HepG2 (cell line): ENCODE data around the gene ZNF26. TPM values are rescaled to one million over a fixed set of nuclear protein-coding genes. Genes with fewer than 3 reads are reported as not detected.

ENCODE experiments used
- ATAC-seq: fragments of 200-7000 bp; cut with Tn5 transposase; 3 replicates; pipeline ENCODE4 v1.9.1; 2020; ENCODE audit warnings: mild to moderate bottlenecking, moderate library complexity
- BruUV-seq: library from RNA; stranded (reverse); fragments of 400-500 nt; replicated peaks from 2 replicates; lab custom pipeline; 2021; lab: Mats Ljungman, UMichigan
- CTCF ChIA-PET: fragments of 300-600 bp; formaldehyde crosslinking; extraction: SDS; loops from one replicate; lab custom pipeline; 2021; ENCODE audit warnings: low total read pairs, inconsistent platforms, low intra/inter-chr PET ratio; lab: Yijun Ruan, JAX
- POLR2A ChIA-PET: fragments of 350-600 bp; sonication (Branson Sonifier 250); formaldehyde crosslinking; loops from one replicate; lab custom pipeline; 2020; ENCODE audit warnings: antibody characterized with exemption, inconsistent platforms; lab: Yijun Ruan, JAX
- DNase-seq: peaks from one replicate; pipeline ENCODE4 v3.0.0-alpha.2; 2015; ENCODE audit warnings: low spot score
- FAIRE-seq: peaks from 3 replicates; lab custom pipeline; 2011; peaks lifted over from hg19 to GRCh38; lab: Jason Lieb, UNC
- H2AFZ ChIP-seq: one replicate; pipeline ENCODE4 v1.6.1; 2011; ENCODE audit warnings: low read length, inconsistent platforms
- H3K27ac ChIP-seq: fragments of 300-600 bp; 3 replicates; pipeline ENCODE4 v1.8.0; 2011; ENCODE audit warnings: mixed run types, mild to moderate bottlenecking, mixed read lengths, low read length, inconsistent platforms; ENCODE audit not compliant: insufficient read depth; ENCODE audit errors: extremely low read length
- H3K27me3 ChIP-seq, 2 experiments: fragments of 200-600 bp in 1 of 2; 2 replicates in 1 of 2; 3 replicates in 1 of 2; pipeline versions ENCODE4 v1.6.0 to v1.8.0; 2011; ENCODE audit warnings: low read length in 2 of 2, mild to moderate bottlenecking in 2 of 2, moderate library complexity in 2 of 2, inconsistent platforms in 1 of 2; ENCODE audit not compliant: insufficient read depth in 2 of 2, control insufficient read depth in 1 of 2
- H3K36me3 ChIP-seq, 2 experiments: fragments of 200-600 bp in 1 of 2; replicated peaks in 1 of 2; 2 replicates in 1 of 2; 3 replicates in 1 of 2; pipeline versions ENCODE4 v1.5.1 to v1.8.0; 2011; ENCODE audit warnings: low read length in 2 of 2, inconsistent platforms in 1 of 2; ENCODE audit not compliant: insufficient read depth in 2 of 2, control insufficient read depth in 1 of 2
- H3K4me1 ChIP-seq: 2 replicates; pipeline ENCODE4 v1.5.1; 2012; ENCODE audit warnings: low read length, inconsistent platforms; ENCODE audit not compliant: insufficient read depth
- H3K4me2 ChIP-seq: 2 replicates; pipeline ENCODE4 v1.6.0; 2011; ENCODE audit warnings: low read depth, low read length, inconsistent platforms
- H3K4me3 ChIP-seq, 3 experiments: fragments of 200-600 bp in 1 of 3; sonication (generic), shearing (Covaris generic) in 1 of 3; replicated peaks in 1 of 3; 2 replicates each; pipeline ENCODE4 v1.5.1; 2011 to 2016; ENCODE audit warnings: low read length in 3 of 3, inconsistent platforms in 2 of 3, low read depth in 2 of 3, mild to moderate bottlenecking in 2 of 3, control low read depth in 1 of 3, mixed read lengths in 1 of 3; ENCODE audit not compliant: insufficient read depth in 1 of 3
- H3K79me2 ChIP-seq: one replicate; pipeline ENCODE4 v1.6.1; 2011; ENCODE audit warnings: low read length, inconsistent platforms; ENCODE audit not compliant: insufficient read depth
- H3K9ac ChIP-seq: 2 replicates; pipeline ENCODE4 v1.6.0; 2011; ENCODE audit warnings: mild to moderate bottlenecking, low read depth, low read length, inconsistent platforms; ENCODE audit not compliant: insufficient read depth
- H3K9me3 ChIP-seq: 2 replicates; pipeline ENCODE4 v1.5.1; 2012; ENCODE audit warnings: mild to moderate bottlenecking, low read length
- H4K20me1 ChIP-seq: 2 replicates; pipeline ENCODE4 v1.6.0; 2011; ENCODE audit warnings: inconsistent platforms, mild to moderate bottlenecking, low read length, moderate library complexity; ENCODE audit not compliant: insufficient read depth
- ETV6 ChIP-seq: sonication (generic); formaldehyde crosslinking; conservative IDR thresholded peaks from 2 replicates; pipeline ENCODE4 v1.4.0; 2020; ENCODE audit warnings: missing genetic modification reagents
- KLF13 ChIP-seq: sonication (generic); formaldehyde crosslinking; IDR thresholded peaks from 2 replicates; pipeline ENCODE4 v1.4.0; 2020; ENCODE audit warnings: mild to moderate bottlenecking, missing genetic modification reagents
- PAF1 ChIP-seq: IDR thresholded peaks from 2 replicates; pipeline ENCODE4 v1.6.1; 2016; ENCODE audit warnings: missing genetic modification reagents, missing compliant biosample characterization
- PHF20 ChIP-seq: sonication (generic); formaldehyde crosslinking; IDR thresholded peaks from 2 replicates; pipeline ENCODE4 v1.5.0; 2020; ENCODE audit warnings: mild to moderate bottlenecking, missing genetic modification reagents
- SPEN ChIP-seq: sonication (generic); formaldehyde crosslinking; IDR thresholded peaks from 2 replicates; pipeline ENCODE4 v1.5.1; 2020; ENCODE audit warnings: low read depth, mild to moderate bottlenecking, missing genetic modification reagents
- TBX3 ChIP-seq: fragments of 450-650 bp; IDR thresholded peaks from 2 replicates; pipeline ENCODE4 v1.6.1; 2017; ENCODE audit warnings: antibody characterized with exemption, mild to moderate bottlenecking, inconsistent platforms, borderline replicate concordance
- TOPORS ChIP-seq: sonication (generic); formaldehyde crosslinking; IDR thresholded peaks from 2 replicates; pipeline ENCODE4 v1.8.0; 2023; ENCODE audit warnings: mild to moderate bottlenecking, missing genetic modification reagents
- ZNF850 ChIP-seq: sonication (generic); formaldehyde crosslinking; conservative IDR thresholded peaks from 2 replicates; pipeline ENCODE4 v1.9.0; 2021; ENCODE audit warnings: mild to moderate bottlenecking, missing genetic modification reagents
- whole genome bisulfite sequencing: methylation state at CpG from one replicate; pipeline ENCODE4 v1.1.6; 2017; ENCODE audit warnings: low lambda C conversion rate; 5-methylcytosine and 5-hydroxymethylcytosine counted together
- in situ Hi-C: cut with HindIII; loops from 2 replicates; pipeline ENCODE4 v1.10.0; 2017; ENCODE audit warnings: low pct_unique_long_range_greater_than_20kb; ENCODE audit not compliant: extremely low pct_ligation_motif_present
- intact Hi-C: fragments of 100-400 bp; cut with micrococcal nuclease; formaldehyde crosslinking; loops from one replicate; pipeline ENCODE4 v1.10.0; 2022; ENCODE audit not compliant: unreplicated experiment
- polyA plus RNA-seq, 8 experiments: library from polyadenylated mRNA; depleted of rRNA in 3 of 8; stranded (reverse) in 7 of 8; unstranded in 1 of 8; fragments of >200 nt; fragmentation: Illumina TruSeq in 4 of 8; extraction: Trizol in 4 of 8; gene quantifications; 2 replicates each; pipeline versions ENCODE4 v1.2.1 to v1.2.3, GENCODE V29; 2011 to 2016; ENCODE audit warnings: low read depth in 4 of 8, missing spikeins in 1 of 8, mixed read lengths in 1 of 8; ENCODE audit not compliant: insufficient read depth in 1 of 8
- total RNA-seq, 5 experiments: library from RNA; depleted of rRNA; stranded (reverse); fragments of >200 nt; fragmentation: Illumina TruSeq; extraction: Trizol; gene quantifications; 2 replicates each; pipeline ENCODE4 v1.2.3, GENCODE V29; 2016; ENCODE audit warnings: low read depth in 1 of 5
- TF ChIP-seq, protein P1 (sequence below): sonication (generic); formaldehyde crosslinking; IDR thresholded peaks from 2 replicates; pipeline ENCODE4 v1.5.0; 2020; ENCODE audit warnings: missing genetic modification reagents
- TF ChIP-seq, protein P2 (sequence below): sonication (generic); formaldehyde crosslinking; IDR thresholded peaks from 2 replicates; pipeline ENCODE4 v1.5.0; 2020; ENCODE audit warnings: mild to moderate bottlenecking, missing genetic modification reagents, borderline replicate concordance
- TF ChIP-seq, protein P3 (sequence below): sonication (generic); formaldehyde crosslinking; IDR thresholded peaks from 2 replicates; pipeline ENCODE4 v1.4.0; 2020; ENCODE audit warnings: missing genetic modification reagents
- TF ChIP-seq, protein P4 (sequence below): sonication (generic); formaldehyde crosslinking; IDR thresholded peaks from 2 replicates; pipeline ENCODE4 v1.5.1; 2020; ENCODE audit warnings: missing genetic modification reagents, mild to moderate bottlenecking, borderline replicate concordance
- TF ChIP-seq, protein P5 (sequence below): sonication (generic); formaldehyde crosslinking; IDR thresholded peaks from 2 replicates; pipeline ENCODE4 v1.4.0; 2020; ENCODE audit warnings: mild to moderate bottlenecking, missing genetic modification reagents

Gene ZNF26
- total and polyA plus RNA-seq, 2 of the 13 experiments (the other 11 are each of a cell fraction or from before 2014, with no cell fraction given), result 3.8 to 6.5 TPM

DNA sequence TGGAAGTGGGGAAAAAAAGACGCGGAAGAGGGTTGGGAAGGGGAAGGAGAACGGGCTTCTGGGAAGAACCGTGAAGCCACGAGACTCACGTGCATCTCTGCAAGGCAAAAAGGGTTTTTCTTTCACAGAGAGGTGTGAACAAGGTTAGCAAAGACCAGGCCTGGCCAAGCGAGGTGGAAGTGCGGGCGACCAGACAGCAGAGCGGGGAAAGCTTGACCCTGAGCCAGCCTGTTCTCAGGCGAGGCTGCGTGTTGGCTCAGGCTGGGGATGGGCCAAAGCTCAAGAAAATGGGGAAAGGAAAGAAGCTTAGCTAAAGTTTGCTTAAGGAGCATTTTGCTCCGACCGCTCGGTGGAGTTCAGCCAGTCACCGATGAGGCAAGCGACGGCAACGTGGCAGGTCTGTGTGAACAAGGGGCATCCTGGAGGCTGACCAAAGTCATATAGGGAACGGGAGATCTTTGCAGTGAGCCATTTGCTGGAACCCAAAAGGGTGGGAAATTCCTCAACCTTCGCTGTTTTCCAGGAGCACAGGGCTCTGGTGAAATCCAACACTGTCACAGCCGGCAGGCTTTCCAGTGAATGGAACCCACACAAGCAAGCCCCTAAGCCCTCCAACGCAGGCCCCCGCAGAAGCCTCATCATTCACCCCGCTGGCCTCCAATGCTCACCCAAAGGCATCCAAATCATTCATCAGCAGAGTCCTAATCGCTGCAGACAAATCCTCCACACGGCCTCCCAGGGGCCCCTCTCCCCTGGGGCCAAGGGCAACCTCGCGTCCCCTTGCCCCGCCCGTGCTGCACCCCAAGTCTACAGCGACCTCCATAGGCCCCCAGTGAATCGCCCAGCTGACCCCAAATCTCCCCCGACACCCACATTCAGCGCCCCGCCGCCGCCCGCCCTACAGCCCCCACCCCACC is 30.8 kb upstream of the ZNF26 start:
- POLR2A ChIA-PET, result interaction anchor here (1.0 to 2.2 kb wide), 5 partner anchors 9 to 125 kb away, joined by 3 to 9 read pairs (median 4); partner anchors contain the start of genes CHFR, ZNF26 and ZNF84
- H3K4me3 ChIP-seq, result peak overlapping the region; percentile 73 to 82 (median 78)
- peaks cover 0 to 5% of the 10 kb centered on the region in 2 experiments; a peak in 2 of 5 replicates for H3K36me3 ChIP-seq
- CTCF ChIA-PET, result no interaction called here
- DNase-seq (peak; percentile 61), ATAC-seq (peak; percentile 70), FAIRE-seq (no peak)
- intact Hi-C loops (no loop called here), in situ Hi-C loops (no loop called here)
- H4K20me1 ChIP-seq, result no peaks in the 10 kb centered on the region
- WGBS, result 28% methylated on average over 25 of the region's 39 CpGs
- H3K79me2 ChIP-seq, result peaks cover 11% of the 10 kb centered on the region
- H3K4me1 ChIP-seq, result peaks cover 12% of the 10 kb centered on the region
- H3K4me2 ChIP-seq, result peak overlapping the region; percentile 98
- H3K9me3 ChIP-seq, result peaks cover 44% of the 10 kb centered on the region
- TSS peak; percentile 91 for BruUV-seq
- H3K27ac ChIP-seq, result peak overlapping the region; percentile 93
- H2AFZ ChIP-seq, result peak overlapping the region; percentile 78
- peak overlapping the region; percentile 85 for H3K9ac ChIP-seq
- H3K27me3 ChIP-seq, result no peaks in the 10 kb centered on the region; a peak in 1 of 5 replicates
- TF ChIP-seq, protein P1, sequence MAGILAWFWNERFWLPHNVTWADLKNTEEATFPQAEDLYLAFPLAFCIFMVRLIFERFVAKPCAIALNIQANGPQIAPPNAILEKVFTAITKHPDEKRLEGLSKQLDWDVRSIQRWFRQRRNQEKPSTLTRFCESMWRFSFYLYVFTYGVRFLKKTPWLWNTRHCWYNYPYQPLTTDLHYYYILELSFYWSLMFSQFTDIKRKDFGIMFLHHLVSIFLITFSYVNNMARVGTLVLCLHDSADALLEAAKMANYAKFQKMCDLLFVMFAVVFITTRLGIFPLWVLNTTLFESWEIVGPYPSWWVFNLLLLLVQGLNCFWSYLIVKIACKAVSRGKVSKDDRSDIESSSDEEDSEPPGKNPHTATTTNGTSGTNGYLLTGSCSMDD (CRISPR knock-in tag), result no peak
- peak; percentile 8; the same call in 1 of the 2 replicates for TF ChIP-seq TBX3
- TF ChIP-seq, protein P2, sequence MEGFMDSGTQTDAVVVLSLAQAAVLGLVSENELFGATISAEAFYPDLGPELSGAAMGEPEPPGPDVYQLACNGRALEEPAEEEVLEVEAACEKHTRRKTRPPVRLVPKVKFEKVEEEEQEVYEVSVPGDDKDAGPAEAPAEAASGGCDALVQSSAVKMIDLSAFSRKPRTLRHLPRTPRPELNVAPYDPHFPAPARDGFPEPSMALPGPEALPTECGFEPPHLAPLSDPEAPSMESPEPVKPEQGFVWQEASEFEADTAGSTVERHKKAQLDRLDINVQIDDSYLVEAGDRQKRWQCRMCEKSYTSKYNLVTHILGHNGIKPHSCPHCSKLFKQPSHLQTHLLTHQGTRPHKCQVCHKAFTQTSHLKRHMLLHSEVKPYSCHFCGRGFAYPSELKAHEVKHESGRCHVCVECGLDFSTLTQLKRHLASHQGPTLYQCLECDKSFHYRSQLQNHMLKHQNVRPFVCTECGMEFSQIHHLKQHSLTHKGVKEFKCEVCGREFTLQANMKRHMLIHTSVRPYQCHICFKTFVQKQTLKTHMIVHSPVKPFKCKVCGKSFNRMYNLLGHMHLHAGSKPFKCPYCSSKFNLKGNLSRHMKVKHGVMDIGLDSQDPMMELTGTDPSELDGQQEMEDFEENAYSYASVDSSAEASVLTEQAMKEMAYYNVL (CRISPR knock-in tag), result 0 out of 2 replicates have a peak, but pooled peaks have one; percentile 26
- TF ChIP-seq PAF1 (CRISPR knock-in tag), result no peak
- TF ChIP-seq, protein P3, sequence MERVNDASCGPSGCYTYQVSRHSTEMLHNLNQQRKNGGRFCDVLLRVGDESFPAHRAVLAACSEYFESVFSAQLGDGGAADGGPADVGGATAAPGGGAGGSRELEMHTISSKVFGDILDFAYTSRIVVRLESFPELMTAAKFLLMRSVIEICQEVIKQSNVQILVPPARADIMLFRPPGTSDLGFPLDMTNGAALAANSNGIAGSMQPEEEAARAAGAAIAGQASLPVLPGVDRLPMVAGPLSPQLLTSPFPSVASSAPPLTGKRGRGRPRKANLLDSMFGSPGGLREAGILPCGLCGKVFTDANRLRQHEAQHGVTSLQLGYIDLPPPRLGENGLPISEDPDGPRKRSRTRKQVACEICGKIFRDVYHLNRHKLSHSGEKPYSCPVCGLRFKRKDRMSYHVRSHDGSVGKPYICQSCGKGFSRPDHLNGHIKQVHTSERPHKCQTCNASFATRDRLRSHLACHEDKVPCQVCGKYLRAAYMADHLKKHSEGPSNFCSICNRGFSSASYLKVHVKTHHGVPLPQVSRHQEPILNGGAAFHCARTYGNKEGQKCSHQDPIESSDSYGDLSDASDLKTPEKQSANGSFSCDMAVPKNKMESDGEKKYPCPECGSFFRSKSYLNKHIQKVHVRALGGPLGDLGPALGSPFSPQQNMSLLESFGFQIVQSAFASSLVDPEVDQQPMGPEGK (CRISPR knock-in tag), result peak; percentile 25
- TF ChIP-seq, protein P4, sequence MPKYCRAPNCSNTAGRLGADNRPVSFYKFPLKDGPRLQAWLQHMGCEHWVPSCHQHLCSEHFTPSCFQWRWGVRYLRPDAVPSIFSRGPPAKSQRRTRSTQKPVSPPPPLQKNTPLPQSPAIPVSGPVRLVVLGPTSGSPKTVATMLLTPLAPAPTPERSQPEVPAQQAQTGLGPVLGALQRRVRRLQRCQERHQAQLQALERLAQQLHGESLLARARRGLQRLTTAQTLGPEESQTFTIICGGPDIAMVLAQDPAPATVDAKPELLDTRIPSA (CRISPR knock-in tag), result 0 out of 2 replicates have a peak, but pooled peaks have one; percentile 17
- TF ChIP-seq PHF20 (CRISPR knock-in tag), result 0 out of 2 replicates have a peak, but pooled peaks have one; percentile 17
- no peak for TF ChIP-seq ZNF850
- TF ChIP-seq TOPORS (CRISPR knock-in tag), result no peak
- TF ChIP-seq, protein P5, sequence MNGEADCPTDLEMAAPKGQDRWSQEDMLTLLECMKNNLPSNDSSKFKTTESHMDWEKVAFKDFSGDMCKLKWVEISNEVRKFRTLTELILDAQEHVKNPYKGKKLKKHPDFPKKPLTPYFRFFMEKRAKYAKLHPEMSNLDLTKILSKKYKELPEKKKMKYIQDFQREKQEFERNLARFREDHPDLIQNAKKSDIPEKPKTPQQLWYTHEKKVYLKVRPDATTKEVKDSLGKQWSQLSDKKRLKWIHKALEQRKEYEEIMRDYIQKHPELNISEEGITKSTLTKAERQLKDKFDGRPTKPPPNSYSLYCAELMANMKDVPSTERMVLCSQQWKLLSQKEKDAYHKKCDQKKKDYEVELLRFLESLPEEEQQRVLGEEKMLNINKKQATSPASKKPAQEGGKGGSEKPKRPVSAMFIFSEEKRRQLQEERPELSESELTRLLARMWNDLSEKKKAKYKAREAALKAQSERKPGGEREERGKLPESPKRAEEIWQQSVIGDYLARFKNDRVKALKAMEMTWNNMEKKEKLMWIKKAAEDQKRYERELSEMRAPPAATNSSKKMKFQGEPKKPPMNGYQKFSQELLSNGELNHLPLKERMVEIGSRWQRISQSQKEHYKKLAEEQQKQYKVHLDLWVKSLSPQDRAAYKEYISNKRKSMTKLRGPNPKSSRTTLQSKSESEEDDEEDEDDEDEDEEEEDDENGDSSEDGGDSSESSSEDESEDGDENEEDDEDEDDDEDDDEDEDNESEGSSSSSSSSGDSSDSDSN, result peak; percentile 13; the same call in 1 of the 2 replicates
- TF ChIP-seq ETV6 (CRISPR knock-in tag), result 0 out of 2 replicates have a peak, but pooled peaks have one; percentile 23
- no peak; the same call in 1 of the 2 replicates for TF ChIP-seq SPEN (CRISPR knock-in tag)
- TF ChIP-seq KLF13, result no peak
